Measurements from ENCODE around the gene PLCE1. TPM values are rescaled to one million over a fixed set of nuclear protein-coding genes. Genes with fewer than 3 reads are reported as not detected.

The PLCE1 gene
- total RNA-seq, 1 donor from 2014 or later = 3.3 TPM

Other genes with a start within 250 kb of the PLCE1 start
- gene LGI1, start 236.0 kb upstream of the PLCE1 start, total RNA-seq = 0.13 TPM
- gene SLC35G1, start 100.0 kb upstream of the PLCE1 start, total RNA-seq = 1.7 TPM

All from Right ventricle myocardium superior (tissue), 1 donor.